GM19452 (cell line): Measurements from ENCODE around the gene TPD52L2.
A peak's percentile ranks its signal among the peaks of the same experiment; 100 is the strongest.
"Not testable (repeated sequence)": the region's sequence is repeated elsewhere in the genome, so short reads cannot be mapped to it uniquely, and the experiment has no call there.

Source experiments
- ATAC-seq: cut with Tn5 transposase; IDR thresholded peaks from one replicate; pipeline ENCODE4 v1.9.1; 2021; ENCODE audit not compliant: unreplicated experiment

The TPD52L2 gene

GRCh38 chr20:63855363-63856097, 9.5 kb upstream of the TPD52L2 start:
- ATAC-seq, result no peak

- no peak for ATAC-seq
These were observed 9.0 kb upstream of the TPD52L2 start for GRCh38 chr20:63856098-63856511.

GRCh38 chr20:63857764-63858392, 7.2 kb upstream of the TPD52L2 start:
- ATAC-seq, result no peak

- ATAC-seq, result no peak
These were observed 6.5 kb upstream of the TPD52L2 start for GRCh38 chr20:63858393-63859165.

- ATAC-seq, result no peak
These were observed 5.8 kb upstream of the TPD52L2 start for GRCh38 chr20:63859166-63859699.

- ATAC-seq, result no peak
These were observed 4.6 kb upstream of the TPD52L2 start for GRCh38 chr20:63860325-63861051.

GRCh38 chr20:63861365-63861934, 3.6 kb upstream of the TPD52L2 start, which contains the start of gene ABHD16B:
ABHD16B (plus strand) TSS chr20:63861498; CDS start chr20:63861541, 43 bp downstream.
- no peak for ATAC-seq

- ATAC-seq, result no peak
These were observed 2.8 kb upstream of the TPD52L2 start for GRCh38 chr20:63861981-63862901.

GRCh38 chr20:63863021-63863797, 1.9 kb upstream of the TPD52L2 start:
- ATAC-seq, result no peak

- ATAC-seq, result peak; percentile 58
These were observed 1.1 kb upstream of the TPD52L2 start for GRCh38 chr20:63863798-63864544.

GRCh38 chr20:63864545-63864977, 509 bp upstream of the TPD52L2 start:
- no peak for ATAC-seq

- ATAC-seq, result not testable (repeated sequence)
These were observed 2.0 kb downstream of the TPD52L2 start for GRCh38 chr20:63867042-63867441.

GRCh38 chr20:63868264-63868663, 3.2 kb downstream of the TPD52L2 start:
- ATAC-seq, result no peak

- no peak for ATAC-seq
These were observed 8.5 kb downstream of the TPD52L2 start for GRCh38 chr20:63873477-63873971.

GRCh38 chr20:63874241-63874640, 9.2 kb downstream of the TPD52L2 start:
- ATAC-seq, result not testable (repeated sequence)

- no peak for ATAC-seq
These were observed 11.5 kb downstream of the TPD52L2 start for GRCh38 chr20:63876489-63877036.

- no peak for ATAC-seq
These were observed 12.8 kb downstream of the TPD52L2 start for GRCh38 chr20:63877755-63878470.
